Measurements from ENCODE around the gene PLET1.

Gene PLET1

GRCh38 chr11:112293614-112294013 lies 33.0 kb upstream of the PLET1 start:
- in situ Hi-C loops (cut with MboI; ENCODE audit: low sequenced_read_pairs, unreplicated experiment): loop anchor here (25.0 kb wide), 1 partner anchor 994 kb away; no protein-coding TSS in a partner anchor
- no peak for DNase-seq (ENCODE audit: low spot score)
- TF ChIP-seq CTCF (IDR thresholded peaks at IDR 0.05; ENCODE audit: borderline replicate concordance, control extremely low read depth, extremely low read depth, insufficient read depth, missing control alignments): no peak

DNA sequence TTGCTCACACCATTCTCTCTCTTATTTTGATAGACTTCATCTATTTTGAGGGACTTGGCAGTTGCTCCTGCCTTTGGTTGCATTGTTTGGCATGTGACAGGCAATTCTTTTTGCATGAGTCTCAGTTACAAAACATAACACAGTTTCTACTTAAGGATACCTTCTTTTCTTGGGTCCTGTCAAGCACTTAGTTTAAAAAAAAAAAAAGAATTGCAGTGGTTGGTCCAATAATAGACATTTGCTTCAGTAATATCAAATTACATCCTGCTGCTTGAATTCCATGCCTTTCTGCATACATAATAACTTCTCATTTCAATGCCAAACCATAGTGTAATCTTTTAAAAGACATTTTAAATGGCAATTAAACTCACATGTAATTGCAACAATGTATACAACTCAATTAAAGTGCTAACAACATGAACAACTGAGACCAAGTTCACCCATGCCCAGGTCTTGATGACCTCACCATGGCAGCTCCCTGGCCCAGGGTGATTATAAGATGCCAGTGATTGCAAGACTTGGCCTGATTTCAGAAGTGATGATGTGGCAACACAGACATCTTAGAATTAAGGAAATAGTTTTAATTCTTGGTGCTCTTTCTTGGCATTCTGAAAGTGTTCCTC lies 32.2 kb upstream of the PLET1 start:
- DNase-seq (ENCODE audit: low spot score): no peak

GRCh38 chr11:112292188-112292587 lies 31.5 kb upstream of the PLET1 start:
- TF ChIP-seq CTCF (IDR thresholded peaks at IDR 0.05; ENCODE audit: borderline replicate concordance, control extremely low read depth, extremely low read depth, insufficient read depth, missing control alignments): no peak
- in situ Hi-C loops (cut with MboI; ENCODE audit: low sequenced_read_pairs, unreplicated experiment): loop anchor here (25.0 kb wide), 1 partner anchor 995 kb away; no protein-coding TSS in a partner anchor
- no peak for DNase-seq (ENCODE audit: low spot score)

More for the DNA sequence above, 32.2 kb upstream of the PLET1 start:
- TF ChIP-seq CTCF (IDR thresholded peaks at IDR 0.05; ENCODE audit: borderline replicate concordance, control extremely low read depth, extremely low read depth, insufficient read depth, missing control alignments): no peak
- in situ Hi-C loops (cut with MboI; ENCODE audit: low sequenced_read_pairs, unreplicated experiment): loop anchor here (25.0 kb wide), 1 partner anchor 994 kb away; no protein-coding TSS in a partner anchor

DNA sequence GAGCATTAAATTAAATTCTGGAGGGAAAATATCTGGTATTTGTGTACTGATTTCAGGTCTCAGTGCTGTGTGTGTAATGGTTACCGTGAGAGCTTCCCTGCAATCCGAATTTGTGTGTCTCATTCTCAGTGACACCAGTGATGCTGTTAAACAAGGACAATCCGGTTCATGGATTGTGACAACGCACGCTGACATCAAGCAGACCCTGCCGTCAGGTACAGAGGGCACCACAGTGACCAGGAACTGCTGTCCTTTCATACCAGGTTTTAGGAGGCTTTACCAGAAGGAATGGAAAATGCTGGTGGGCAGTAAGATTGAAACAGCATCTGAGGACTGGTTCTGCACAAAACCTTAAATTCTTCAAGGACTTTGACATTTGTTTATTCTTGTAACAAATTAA lies 30.5 kb upstream of the PLET1 start:
- no peak for TF ChIP-seq CTCF (IDR thresholded peaks at IDR 0.05; ENCODE audit: borderline replicate concordance, control extremely low read depth, extremely low read depth, insufficient read depth, missing control alignments)
- in situ Hi-C loops (cut with MboI; ENCODE audit: low sequenced_read_pairs, unreplicated experiment): loop anchor here (25.0 kb wide), 1 partner anchor 996 kb away; no protein-coding TSS in a partner anchor
- DNase-seq (ENCODE audit: low spot score): no peak

DNA sequence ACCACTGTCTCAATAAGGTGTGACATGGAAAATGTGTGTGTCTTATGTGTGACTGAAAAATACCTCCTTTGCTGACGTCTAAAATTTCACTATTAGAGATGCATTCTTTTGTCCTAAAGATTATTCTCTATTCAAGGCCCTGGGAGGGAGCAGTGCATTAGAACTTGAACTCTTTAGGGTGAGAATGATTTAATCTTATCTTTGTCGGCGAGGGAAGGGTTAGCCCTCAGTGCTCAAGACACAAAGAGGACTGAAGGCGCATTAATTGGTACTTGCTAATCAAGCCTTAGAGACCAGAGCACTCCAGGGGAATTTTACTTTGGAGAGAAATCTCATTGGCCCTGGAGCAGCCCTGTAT lies 29.8 kb upstream of the PLET1 start:
- DNase-seq (ENCODE audit: low spot score): no peak
- no peak for TF ChIP-seq CTCF (IDR thresholded peaks at IDR 0.05; ENCODE audit: borderline replicate concordance, control extremely low read depth, extremely low read depth, insufficient read depth, missing control alignments)
- in situ Hi-C loops (cut with MboI; ENCODE audit: low sequenced_read_pairs, unreplicated experiment): loop anchor here (25.0 kb wide), 1 partner anchor 997 kb away; no protein-coding TSS in a partner anchor

- peak; percentile 91 for TF ChIP-seq CTCF (IDR thresholded peaks at IDR 0.05; ENCODE audit: borderline replicate concordance, control extremely low read depth, extremely low read depth, insufficient read depth, missing control alignments)
- peak; percentile 91 for DNase-seq (ENCODE audit: low spot score)
- in situ Hi-C loops (cut with MboI; ENCODE audit: low sequenced_read_pairs, unreplicated experiment): loop anchor here (10.0 to 25.0 kb wide), 2 partner anchors 505 to 997 kb away; no protein-coding TSS in a partner anchor
These were observed 29.2 kb upstream of the PLET1 start for GRCh38 chr11:112289588-112290492.

All from GM13976 (cell line).